ENCODE results near the gene NEAT1.

GRCh38 chr11:65381716-65382032, 40.9 kb upstream of the NEAT1 start:
- no peak for TF ChIP-seq CTCF (IDR thresholded peaks at IDR 0.05)
- TF ChIP-seq POLR2A (IDR thresholded peaks at IDR 0.05), result peak in 1 of 2 donors; percentile 36
